KMS-11 (cell line): ENCODE measurements around the gene FOXI2.

Experiments
- H2AFZ ChIP-seq: fragments of 200-600 bp; sonication (generic); 2 replicates; pipeline ENCODE4 v1.6.1; 2016; ENCODE audit warnings: antibody characterized with exemption, mixed run types, low read depth
- H3K27ac ChIP-seq: fragments of 200-600 bp; sonication (generic); 2 replicates; pipeline ENCODE4 v1.6.1; 2016; ENCODE audit warnings: mild to moderate bottlenecking, mixed run types
- H3K27me3 ChIP-seq: fragments of 200-600 bp; sonication (generic); 2 replicates; pipeline ENCODE4 v1.6.1; 2017; ENCODE audit warnings: mild to moderate bottlenecking, low read depth, mixed run types, moderate library complexity; ENCODE audit not compliant: insufficient read depth
- H3K36me3 ChIP-seq: fragments of 200-600 bp; sonication (generic); 2 replicates; pipeline ENCODE4 v1.6.1; 2017; ENCODE audit warnings: mild to moderate bottlenecking, mixed run types; ENCODE audit not compliant: insufficient read depth
- H3K4me1 ChIP-seq: fragments of 200-600 bp; sonication (generic); 2 replicates; pipeline ENCODE4 v1.6.1; 2016; ENCODE audit warnings: mild to moderate bottlenecking, low read depth, mixed run types; ENCODE audit not compliant: poor library complexity, severe bottlenecking
- H3K4me2 ChIP-seq: fragments of 200-600 bp; sonication (generic); 2 replicates; pipeline ENCODE4 v1.7.0; 2016; ENCODE audit warnings: mild to moderate bottlenecking, mixed run types
- H3K4me3 ChIP-seq: fragments of 200-600 bp; sonication (generic); IDR thresholded peaks from 2 replicates; pipeline ENCODE4 v1.6.1; 2017; ENCODE audit warnings: low read depth, low read length, mixed read lengths; ENCODE audit not compliant: insufficient read depth
- H3K79me2 ChIP-seq: fragments of 200-600 bp; sonication (generic); 2 replicates; pipeline ENCODE4 v1.6.1; 2016; ENCODE audit warnings: low read depth, mixed run types; ENCODE audit not compliant: insufficient read depth
- H3K9ac ChIP-seq: fragments of 200-600 bp; sonication (generic); 2 replicates; pipeline ENCODE4 v1.6.1; 2016; ENCODE audit warnings: mild to moderate bottlenecking, mixed run types
- H4K20me1 ChIP-seq: fragments of 200-600 bp; sonication (generic); 2 replicates; pipeline ENCODE4 v1.6.1; 2016; ENCODE audit warnings: mild to moderate bottlenecking, mixed run types; ENCODE audit not compliant: insufficient read depth
- CTCF ChIP-seq: fragments of 200-600 bp; sonication (generic); conservative IDR thresholded peaks from 2 replicates; pipeline ENCODE4 v1.6.1; 2017; ENCODE audit warnings: low read depth, mild to moderate bottlenecking, antibody characterized with exemption, low read length, moderate library complexity, mixed read lengths

FOXI2 gene

GRCh38 chr10:127774766-127775559, 38.0 kb downstream of the FOXI2 start:
- peak overlapping the region; percentile 31; the same call in 1 of the 2 replicates for H2AFZ ChIP-seq
- peak overlapping the region; percentile 45; the same call in 1 of the 2 replicates for H3K27ac ChIP-seq
- TF ChIP-seq CTCF, result no peak
- H3K27me3 ChIP-seq, result no peaks in the 10 kb centered on the region
- H3K4me1 ChIP-seq, result peaks cover 50% of the 10 kb centered on the region
- no peaks in the 10 kb centered on the region for H3K79me2 ChIP-seq
- H3K4me3 ChIP-seq, result no peak overlapping the region
- no peaks in the 10 kb centered on the region for H3K36me3 ChIP-seq
- H4K20me1 ChIP-seq, result no peaks in the 10 kb centered on the region
- H3K9ac ChIP-seq, result no peak overlapping the region
- peak overlapping the region; percentile 77 for H3K4me2 ChIP-seq

GRCh38 chr10:127776816-127777215, 39.8 kb downstream of the FOXI2 start:
- Histone ChIP-seq H3K27me3 (no peaks in the 10 kb centered on the region), H3K4me2 (no peak overlapping the region)

GRCh38 chr10:127781412-127781811, 44.4 kb downstream of the FOXI2 start:
- Histone ChIP-seq H3K9ac (no peak overlapping the region), H3K27ac (no peak overlapping the region), H3K4me1 (peaks cover 11% of the 10 kb centered on the region), H3K27me3 (no peaks in the 10 kb centered on the region), H3K36me3 (no peaks in the 10 kb centered on the region), H3K4me2 (no peak overlapping the region), H4K20me1 (no peaks in the 10 kb centered on the region), H3K79me2 (no peaks in the 10 kb centered on the region), H3K4me3 (no peak overlapping the region), H2AFZ (no peak overlapping the region)
- TF ChIP-seq CTCF, result no peak

More at GRCh38 chr10:127776816-127777215, 39.8 kb downstream of the FOXI2 start:
- no peaks in the 10 kb centered on the region for H3K36me3 ChIP-seq
- H4K20me1 ChIP-seq, result no peaks in the 10 kb centered on the region
- no peak overlapping the region for H2AFZ ChIP-seq
- H3K9ac ChIP-seq, result no peak overlapping the region
- H3K27ac ChIP-seq, result no peak overlapping the region
- H3K4me3 ChIP-seq, result no peak overlapping the region
- no peak for TF ChIP-seq CTCF
- H3K4me1 ChIP-seq, result peaks cover 46% of the 10 kb centered on the region
- no peaks in the 10 kb centered on the region for H3K79me2 ChIP-seq

- H3K4me3 ChIP-seq, result no peak overlapping the region
- no peaks in the 10 kb centered on the region for H3K27me3 ChIP-seq
- H3K9ac ChIP-seq, result no peak overlapping the region
- TF ChIP-seq CTCF, result no peak
- H2AFZ ChIP-seq, result no peak overlapping the region
- no peaks in the 10 kb centered on the region for H3K79me2 ChIP-seq
- H3K4me1 ChIP-seq, result no peaks in the 10 kb centered on the region
- H3K27ac ChIP-seq, result no peak overlapping the region
- H3K36me3 ChIP-seq, result no peaks in the 10 kb centered on the region
- no peaks in the 10 kb centered on the region for H4K20me1 ChIP-seq
- no peak overlapping the region for H3K4me2 ChIP-seq
Measured at GRCh38 chr10:127787873-127788272, 50.9 kb downstream of the FOXI2 start.
